Right ventricle myocardium inferior (tissue), 1 donor: ENCODE data around the gene EFHD2. TPM values are rescaled to one million over a fixed set of nuclear protein-coding genes. Genes with fewer than 3 reads are reported as not detected.
"Not testable (repeated sequence)": the region's sequence is repeated elsewhere in the genome, so short reads cannot be mapped to it uniquely, and the experiment has no call there.

ENCODE experiments used
- ATAC-seq: fragments of 200-7000 bp; cut with Tn5 transposase; one replicate; pipeline ENCODE4 v1.9.1; 2020; ENCODE audit warnings: mild to moderate bottlenecking, moderate library complexity
- DNase-seq: peaks from one replicate; pipeline ENCODE4 v3.0.0; 2021; ENCODE audit errors: missing footprints
- intact Hi-C: fragments of 100-400 bp; cut with DNase I; formaldehyde crosslinking; loops from one replicate; pipeline ENCODE4 v1.11.0; 2022
- long read RNA-seq: library from polyadenylated mRNA; unstranded; transcript quantifications from one replicate; pipeline ENCODE4 v2.0.0, GENCODE V29; 2021
- total RNA-seq: library from RNA; stranded (reverse); fragmentation: NEBNext Ultra II Directional; extraction: Animal tissue kit (Norgen Biotek cat#: 25700); gene quantifications from one replicate; pipeline ENCODE4 v1.2.1, GENCODE V29; 2021
- donor health status: DM: no; HTN: yes; CAD: no; lungs with severe emphysema.

EFHD2 gene
- 14.7 TPM for total RNA-seq
- long read RNA-seq, transcript EFHD2-201 (4 exons, 2,419 nt), result major isoform, 18 of 26 reads
- long read RNA-seq, partial matches to known transcripts, result 2 of 26 reads
- long read RNA-seq, other reads (novel, unspliced or antisense), result 6 of 26 reads

- intact Hi-C loops, result no loop called here
- ATAC-seq, result peak; percentile 90
- peak; percentile 95 for DNase-seq
These were observed at the start of gene EFHD2 for GRCh38 chr1:15409388-15410222. EFHD2 (plus strand) TSS chr1:15409888; CDS start chr1:15409972, 84 bp downstream.

- DNase-seq, result no peak
- intact Hi-C loops, result no loop called here
- ATAC-seq, result no peak
These were observed 49.0 kb upstream of the EFHD2 start for GRCh38 chr1:15360700-15361099.

DNA sequence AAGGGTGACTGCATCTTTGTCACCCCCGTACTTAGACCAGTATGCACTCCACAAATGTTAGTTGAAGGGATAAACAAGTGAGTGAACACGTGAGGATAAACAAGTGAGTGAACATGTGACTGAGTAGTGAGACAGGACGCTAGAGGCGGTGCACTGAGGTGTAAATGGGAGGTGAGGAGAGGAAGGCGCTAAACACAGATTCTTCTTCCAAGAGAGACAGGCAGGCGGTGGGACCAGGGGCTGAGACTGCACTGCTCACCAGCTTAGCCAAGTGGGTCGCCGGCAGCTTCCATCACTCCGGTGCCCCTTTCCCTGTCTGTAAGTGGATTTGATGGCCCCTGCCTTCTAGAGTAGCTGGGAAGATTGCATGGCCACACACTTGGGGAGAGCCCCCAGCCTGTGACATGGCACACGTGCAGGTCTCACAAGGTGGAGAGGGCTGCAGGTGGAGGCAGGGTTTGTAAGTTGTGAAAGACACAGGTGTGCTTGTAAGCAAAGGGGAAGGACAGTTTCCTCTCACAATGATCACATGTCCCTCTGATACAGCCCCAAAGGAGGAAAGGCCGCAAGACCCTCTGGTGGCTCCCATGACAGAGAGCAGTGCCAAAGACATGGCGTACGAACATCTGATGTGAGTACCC lies 47.5 kb upstream of the EFHD2 start:
- intact Hi-C loops, result no loop called here
- DNase-seq (no peak), ATAC-seq (no peak)

DNA sequence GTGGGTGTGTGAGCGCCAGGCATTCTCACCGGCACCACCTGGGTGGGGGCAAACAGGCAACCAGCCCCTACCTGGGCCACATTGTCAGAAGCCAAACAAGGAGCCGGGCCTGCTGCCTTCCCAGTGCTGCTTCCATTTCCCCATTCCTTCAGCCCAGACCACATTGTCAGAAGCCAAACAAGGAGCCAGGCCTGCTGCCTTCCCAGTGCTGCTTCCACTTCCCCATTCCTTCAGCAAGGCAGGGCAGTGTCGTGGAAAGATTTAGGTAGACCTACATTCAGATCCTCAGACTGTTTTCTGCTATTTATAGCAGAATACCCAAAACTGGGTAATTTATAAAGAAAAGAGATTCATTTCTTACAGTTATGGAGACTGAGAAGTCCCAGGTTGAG lies 47.0 kb upstream of the EFHD2 start:
- intact Hi-C loops, result no loop called here
- ATAC-seq, result no peak

GRCh38 chr1:15364740-15365139 lies 44.9 kb upstream of the EFHD2 start:
- DNase-seq, result no peak
- intact Hi-C loops, result no loop called here
- no peak for ATAC-seq

More for the DNA sequence above, 47.0 kb upstream of the EFHD2 start:
- DNase-seq, result no peak

DNA sequence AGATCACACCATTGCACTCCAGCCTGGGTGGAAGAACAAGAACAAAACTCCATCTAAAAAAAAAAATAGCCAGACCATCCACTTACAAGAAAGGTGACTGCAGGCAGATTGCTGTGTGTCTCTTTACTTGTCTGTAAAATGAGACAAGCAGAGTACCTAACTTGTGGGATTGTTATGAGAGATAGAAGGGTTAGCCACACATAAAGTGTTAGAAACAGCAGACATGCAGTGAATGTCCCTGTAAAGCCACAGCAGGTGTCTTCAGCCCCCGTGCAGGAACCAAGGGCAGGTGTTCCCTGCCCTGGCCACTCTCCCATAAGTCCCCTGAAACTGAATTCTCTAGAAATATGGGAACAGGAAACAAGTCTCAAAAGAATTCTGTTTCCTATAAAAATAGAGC lies 40.8 kb upstream of the EFHD2 start:
- intact Hi-C loops, result no loop called here
- ATAC-seq, result no peak
- no peak for DNase-seq

GRCh38 chr1:15370268-15370667 lies 39.4 kb upstream of the EFHD2 start:
- intact Hi-C loops, result loop anchor here (5.0 kb wide), 1 partner anchor 43 kb away; no protein-coding TSS in a partner anchor
- DNase-seq (no peak), ATAC-seq (no peak)

DNA sequence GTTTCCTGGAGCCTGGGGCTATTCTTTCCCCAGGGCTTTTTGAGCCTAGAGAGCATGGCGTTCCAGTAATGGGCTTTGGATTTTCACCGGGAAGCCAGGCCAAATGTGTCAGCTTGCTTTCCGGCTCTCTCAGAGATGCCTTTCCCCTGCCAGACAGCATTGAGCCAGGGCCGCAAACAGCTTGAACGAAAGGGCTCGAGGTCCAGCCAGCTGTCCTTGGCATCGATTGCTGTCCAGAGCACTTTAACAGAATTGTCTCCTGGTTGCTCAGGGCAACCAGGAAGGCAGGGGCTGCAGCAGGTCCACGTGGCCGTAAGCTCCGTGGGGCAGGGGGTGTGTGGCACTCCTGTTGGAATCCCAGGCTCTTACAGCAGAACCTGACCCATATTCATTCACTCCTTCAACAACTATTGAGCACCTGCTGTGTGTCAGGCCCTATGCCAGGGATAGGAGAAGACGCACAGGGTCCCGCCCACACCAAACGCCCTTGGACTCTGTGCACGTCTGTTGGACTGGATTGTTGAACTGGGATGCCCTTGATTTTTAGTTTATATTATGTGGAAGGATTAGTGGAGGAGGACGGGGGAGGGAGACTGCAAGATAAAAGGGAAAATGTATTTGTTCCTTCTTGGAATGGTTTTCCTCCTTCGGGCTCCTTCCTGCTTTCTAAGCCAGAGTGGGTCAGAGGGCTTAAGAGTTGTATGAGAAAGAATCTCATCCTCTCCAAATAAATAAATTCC lies 38.7 kb upstream of the EFHD2 start:
- ATAC-seq, result peak; percentile 81
- DNase-seq, result no peak
- intact Hi-C loops, result loop anchor here (5.0 kb wide), 1 partner anchor 44 kb away; no protein-coding TSS in a partner anchor

- ATAC-seq (peak; percentile 12), DNase-seq (no peak)
- intact Hi-C loops, result loop anchor here (5.0 kb wide), 1 partner anchor 45 kb away; no protein-coding TSS in a partner anchor
These were observed 37.8 kb upstream of the EFHD2 start for GRCh38 chr1:15371610-15372545.

DNA sequence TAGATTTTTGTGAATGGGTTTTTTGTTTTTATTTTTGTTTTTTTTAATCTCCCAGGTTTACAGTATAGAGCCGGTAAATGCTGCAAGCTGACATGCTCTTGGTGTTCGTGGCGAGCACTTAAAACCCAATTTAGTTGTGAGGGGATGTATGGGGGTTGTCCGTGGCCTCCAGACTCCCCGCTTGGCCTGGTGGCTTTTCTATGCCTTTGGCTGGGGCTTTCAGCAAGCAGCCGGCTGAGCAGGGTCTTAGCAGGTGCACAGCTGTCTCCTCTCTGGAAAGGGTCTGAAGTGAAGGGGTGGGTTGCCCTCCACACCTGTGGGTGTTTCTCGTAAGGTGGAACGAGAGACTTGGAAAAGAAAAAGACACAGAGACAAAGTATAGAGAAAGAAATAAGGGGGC lies 31.0 kb upstream of the EFHD2 start:
- intact Hi-C loops, result no loop called here
- DNase-seq, result no peak
- no peak for ATAC-seq

- ATAC-seq, DNase-seq, intact Hi-C loops: not testable (repeated sequence)
These were observed 30.5 kb upstream of the EFHD2 start for GRCh38 chr1:15379151-15379550.

DNA sequence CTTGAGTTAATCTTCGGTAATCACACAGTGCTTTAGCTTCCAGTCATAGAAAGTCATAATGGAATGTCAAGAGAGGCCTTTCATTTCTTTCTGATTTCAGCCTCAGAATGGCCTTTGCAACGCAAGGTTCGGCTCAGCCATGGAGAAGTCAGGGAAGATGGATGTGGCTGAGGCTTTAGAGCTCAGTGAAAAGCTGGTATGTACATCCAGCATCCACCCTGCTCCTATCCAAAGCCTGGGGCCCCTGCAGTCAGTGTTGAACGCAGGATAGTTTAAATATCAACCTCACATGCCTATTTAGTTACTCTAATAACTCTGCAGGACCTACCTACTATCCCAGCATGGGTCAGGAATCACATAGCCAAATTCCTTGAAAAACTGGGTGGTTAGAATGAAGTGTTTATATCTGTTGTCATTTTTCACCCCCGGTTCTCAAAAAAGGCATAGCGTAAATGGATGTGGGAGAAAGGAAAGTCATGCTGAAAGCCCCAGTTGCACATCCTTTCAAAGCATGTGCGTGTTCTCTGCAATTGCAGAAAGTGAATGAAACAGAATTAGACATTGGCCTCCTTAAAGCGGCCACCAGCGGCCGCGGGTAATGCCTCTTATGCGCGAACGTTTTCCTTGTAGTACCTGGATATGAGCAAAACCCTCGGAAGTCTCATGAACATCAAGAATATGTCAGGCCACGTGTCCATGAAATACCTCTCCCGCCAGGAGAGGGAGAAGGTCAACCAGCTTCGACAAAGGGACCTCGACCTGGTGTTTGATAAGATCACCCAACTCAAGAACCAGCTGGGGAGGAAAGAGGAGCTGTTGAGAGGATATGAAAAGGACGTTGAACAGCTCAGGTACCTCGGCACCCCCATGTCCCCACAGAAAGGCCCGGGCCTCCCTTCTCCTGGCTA lies 28.8 kb upstream of the EFHD2 start:
- intact Hi-C loops, result no loop called here

GRCh38 chr1:15381805-15382204 lies 27.9 kb upstream of the EFHD2 start:
- DNase-seq, result no peak
- ATAC-seq, result no peak
- intact Hi-C loops, result no loop called here

More for the DNA sequence above, 28.8 kb upstream of the EFHD2 start:
- no peak for DNase-seq
- no peak for ATAC-seq

GRCh38 chr1:15382601-15383518 lies 26.8 kb upstream of the EFHD2 start:
- intact Hi-C loops, result no loop called here
- no peak for ATAC-seq

GRCh38 chr1:15383810-15384209 lies 25.9 kb upstream of the EFHD2 start:
- DNase-seq (no peak), ATAC-seq (no peak)
- intact Hi-C loops, result no loop called here

More at GRCh38 chr1:15382601-15383518, 26.8 kb upstream of the EFHD2 start:
- DNase-seq, result peak; percentile 56

- ATAC-seq, result no peak
- intact Hi-C loops, result no loop called here
These were observed 25.3 kb upstream of the EFHD2 start for GRCh38 chr1:15384301-15384901.

More at GRCh38 chr1:15384301-15384901, 25.3 kb upstream of the EFHD2 start:
- no peak for DNase-seq
